Measurements from ENCODE around the gene PAX8. TPM values are rescaled to one million over a fixed set of nuclear protein-coding genes. Genes with fewer than 3 reads are reported as not detected.

The PAX8 gene
- total RNA-seq, 4 donors from 2014 or later = 2.8 to 23.9 (median 6.0) TPM

DNA sequence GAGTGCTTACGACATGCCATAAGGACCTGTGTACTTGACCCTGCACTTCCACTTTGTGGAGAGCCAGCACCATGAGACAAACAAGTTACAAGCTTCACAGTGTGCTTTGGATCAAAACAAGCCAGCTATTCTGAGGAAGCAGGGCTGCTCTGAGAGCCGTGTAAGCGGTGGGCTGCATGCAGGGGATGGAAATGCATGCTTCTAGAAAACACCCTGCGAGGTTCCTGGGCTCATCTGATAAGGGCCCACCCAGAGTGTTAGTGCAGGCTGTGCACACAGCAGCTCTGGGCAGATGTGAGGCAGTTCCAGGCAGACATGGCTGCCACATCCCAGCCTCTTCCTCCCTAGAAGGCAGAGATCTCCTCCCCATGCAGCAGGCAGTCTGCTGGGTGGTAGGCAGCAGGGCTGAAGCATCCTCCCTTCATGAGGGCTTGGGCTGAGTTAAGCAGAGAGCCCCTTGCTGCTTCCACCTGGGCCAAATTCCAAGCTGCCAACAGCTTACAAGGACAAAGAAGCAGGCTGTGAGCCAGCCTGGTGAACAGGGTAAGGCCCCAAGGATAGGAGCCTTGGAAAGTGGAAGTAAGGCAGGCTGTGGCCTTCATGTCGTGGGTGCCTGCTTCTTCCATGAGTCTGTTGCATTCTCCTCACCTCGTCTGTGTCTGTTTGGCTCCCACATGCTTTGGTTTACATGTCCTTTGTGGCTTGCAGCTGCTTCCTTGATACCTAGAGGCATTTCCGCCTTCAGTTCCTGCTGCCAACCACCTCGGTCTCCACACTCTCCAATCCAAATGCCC is 97.3 kb downstream of the PAX8 start:
- H3K4me1 ChIP-seq = no peaks in the 10 kb centered on the region
- TF ChIP-seq, protein P1, sequence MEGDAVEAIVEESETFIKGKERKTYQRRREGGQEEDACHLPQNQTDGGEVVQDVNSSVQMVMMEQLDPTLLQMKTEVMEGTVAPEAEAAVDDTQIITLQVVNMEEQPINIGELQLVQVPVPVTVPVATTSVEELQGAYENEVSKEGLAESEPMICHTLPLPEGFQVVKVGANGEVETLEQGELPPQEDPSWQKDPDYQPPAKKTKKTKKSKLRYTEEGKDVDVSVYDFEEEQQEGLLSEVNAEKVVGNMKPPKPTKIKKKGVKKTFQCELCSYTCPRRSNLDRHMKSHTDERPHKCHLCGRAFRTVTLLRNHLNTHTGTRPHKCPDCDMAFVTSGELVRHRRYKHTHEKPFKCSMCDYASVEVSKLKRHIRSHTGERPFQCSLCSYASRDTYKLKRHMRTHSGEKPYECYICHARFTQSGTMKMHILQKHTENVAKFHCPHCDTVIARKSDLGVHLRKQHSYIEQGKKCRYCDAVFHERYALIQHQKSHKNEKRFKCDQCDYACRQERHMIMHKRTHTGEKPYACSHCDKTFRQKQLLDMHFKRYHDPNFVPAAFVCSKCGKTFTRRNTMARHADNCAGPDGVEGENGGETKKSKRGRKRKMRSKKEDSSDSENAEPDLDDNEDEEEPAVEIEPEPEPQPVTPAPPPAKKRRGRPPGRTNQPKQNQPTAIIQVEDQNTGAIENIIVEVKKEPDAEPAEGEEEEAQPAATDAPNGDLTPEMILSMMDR (IDR thresholded peaks at IDR 0.05) = no peak
- no peak for TF ChIP-seq POLR2A (IDR thresholded peaks at IDR 0.05)
- intact Hi-C loops (cut with DNase I; ENCODE audit: low total_unique reads) = no loop called here
- no peak overlapping the region for H3K4me3 ChIP-seq
- H3K27me3 ChIP-seq = no peaks in the 10 kb centered on the region
- H3K36me3 ChIP-seq = no peaks in the 10 kb centered on the region
- no peaks in the 10 kb centered on the region for H3K9me3 ChIP-seq
- no peak for DNase-seq
- no peak overlapping the region for H3K27ac ChIP-seq

- Histone ChIP-seq H3K4me1 (no peaks in the 10 kb centered on the region), H3K27ac (no peak overlapping the region), H3K27me3 (no peaks in the 10 kb centered on the region), H3K9me3 (no peaks in the 10 kb centered on the region), H3K36me3 (no peaks in the 10 kb centered on the region), H3K4me3 (no peak overlapping the region)
- intact Hi-C loops (cut with DNase I; ENCODE audit: low total_unique reads) = no loop called here
- no peak for TF ChIP-seq POLR2A (IDR thresholded peaks at IDR 0.05)
- TF ChIP-seq, protein P1 (IDR thresholded peaks at IDR 0.05) = no peak
- DNase-seq = no peak
Observed at GRCh38 chr2:113180131-113180946, 98.4 kb downstream of the PAX8 start.

DNA sequence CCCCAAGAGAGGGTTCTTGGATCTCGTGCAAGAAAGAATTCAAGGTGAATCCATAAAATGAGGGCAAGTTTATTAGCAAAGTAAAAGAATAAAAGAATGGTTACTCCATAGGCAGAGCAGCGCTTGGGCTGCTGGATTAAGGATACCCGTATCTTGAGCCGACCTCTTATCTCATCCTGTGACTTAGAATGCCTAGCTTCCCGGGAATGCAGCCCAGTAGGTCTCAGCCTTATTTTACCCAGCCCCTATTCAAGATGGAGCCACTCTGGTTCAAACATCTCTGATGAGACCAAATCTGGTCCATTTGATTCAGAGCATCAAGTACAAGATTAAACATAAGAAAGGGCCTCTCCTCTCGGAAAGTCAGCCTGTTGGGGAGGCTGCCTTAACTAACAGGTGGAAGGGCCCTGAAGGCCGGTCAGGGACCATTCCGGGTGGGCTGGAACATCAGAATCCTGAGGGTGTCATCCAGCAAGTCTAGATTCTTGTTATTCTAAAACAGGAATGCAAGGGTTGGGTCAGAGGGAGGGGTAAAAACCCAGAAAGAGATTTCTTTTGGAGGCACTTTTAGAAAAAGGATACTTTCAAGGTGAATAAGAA is 99.2 kb downstream of the PAX8 start:
- no peak for DNase-seq
- Histone ChIP-seq H3K27ac (no peak overlapping the region), H3K4me3 (no peak overlapping the region), H3K4me1 (no peaks in the 10 kb centered on the region), H3K9me3 (no peaks in the 10 kb centered on the region), H3K27me3 (no peaks in the 10 kb centered on the region), H3K36me3 (no peaks in the 10 kb centered on the region)
- TF ChIP-seq POLR2A (IDR thresholded peaks at IDR 0.05) = no peak
- TF ChIP-seq, protein P1 (IDR thresholded peaks at IDR 0.05) = no peak
- intact Hi-C loops (cut with DNase I; ENCODE audit: low total_unique reads) = no loop called here

- DNase-seq = no peak
- H3K9me3 ChIP-seq = no peaks in the 10 kb centered on the region
- no peak overlapping the region for H3K27ac ChIP-seq
Observed at GRCh38 chr2:113178891-113179290, 99.8 kb downstream of the PAX8 start.

More at GRCh38 chr2:113178891-113179290, 99.8 kb downstream of the PAX8 start:
- Histone ChIP-seq H3K27me3 (no peaks in the 10 kb centered on the region), H3K4me1 (no peaks in the 10 kb centered on the region), H3K4me3 (no peak overlapping the region), H3K36me3 (no peaks in the 10 kb centered on the region)
- intact Hi-C loops (cut with DNase I; ENCODE audit: low total_unique reads) = no loop called here
- TF ChIP-seq POLR2A (IDR thresholded peaks at IDR 0.05) = no peak
- TF ChIP-seq, protein P1 (IDR thresholded peaks at IDR 0.05) = no peak
